Trophoblast cell (in vitro differentiated cells and primary cell): ENCODE results near the gene TAS2R5.
"Not testable (repeated sequence)": the region's sequence is repeated elsewhere in the genome, so short reads cannot be mapped to it uniquely, and the experiment has no call there.

Source experiments
- DNase-seq, 2 donors: peaks; one replicate each; pipeline ENCODE4 v3.0.0-alpha.2; 2016
- H2AFZ ChIP-seq: 2 replicates; pipeline ENCODE4 v1.6.1; 2013; ENCODE audit warnings: low read length, moderate library complexity, mild to moderate bottlenecking; ENCODE audit not compliant: insufficient read depth, poor library complexity
- H2AK5ac ChIP-seq: 2 replicates; pipeline ENCODE4 v1.6.1; 2013; ENCODE audit warnings: mild to moderate bottlenecking, low read length
- H2BK120ac ChIP-seq: 2 replicates; pipeline ENCODE4 v1.6.1; 2013; ENCODE audit warnings: low read length, mild to moderate bottlenecking, moderate library complexity; ENCODE audit not compliant: insufficient read depth, poor library complexity
- H2BK12ac ChIP-seq: 2 replicates; pipeline ENCODE4 v1.6.1; 2013; ENCODE audit warnings: mild to moderate bottlenecking, low read length, moderate library complexity
- H2BK5ac ChIP-seq: 2 replicates; pipeline ENCODE4 v1.6.1; 2013; ENCODE audit warnings: low read length, low read depth, moderate library complexity, mild to moderate bottlenecking; ENCODE audit not compliant: poor library complexity
- H3K14ac ChIP-seq: 2 replicates; pipeline ENCODE4 v1.6.1; 2013; ENCODE audit warnings: mild to moderate bottlenecking, low read length
- H3K18ac ChIP-seq: 2 replicates; pipeline ENCODE4 v1.6.1; 2013; ENCODE audit warnings: mild to moderate bottlenecking, low read length
- H3K23ac ChIP-seq: 2 replicates; pipeline ENCODE4 v1.6.1; 2013; ENCODE audit warnings: low read length
- H3K27ac ChIP-seq: 2 replicates; pipeline ENCODE4 v1.5.1; 2013; ENCODE audit warnings: low read depth, mild to moderate bottlenecking, inconsistent platforms, low read length, moderate library complexity
- H3K27me3 ChIP-seq: 2 replicates; pipeline ENCODE4 v1.6.1; 2013; ENCODE audit warnings: inconsistent platforms, mild to moderate bottlenecking, low read length, moderate library complexity; ENCODE audit not compliant: insufficient read depth
- H3K36me3 ChIP-seq, 2 experiments: 1 replicate in 1 of 2; 2 replicates in 1 of 2; pipeline ENCODE4 v1.6.1; 2013; ENCODE audit warnings: low read length in 2 of 2, mild to moderate bottlenecking in 2 of 2, moderate library complexity in 1 of 2; ENCODE audit not compliant: insufficient read depth in 2 of 2, control insufficient read depth in 1 of 2
- H3K4ac ChIP-seq: 2 replicates; pipeline ENCODE4 v1.6.1; 2013; ENCODE audit warnings: low read depth, mild to moderate bottlenecking, low read length, moderate library complexity
- H3K4me1 ChIP-seq, 2 experiments: 1 replicate in 1 of 2; 2 replicates in 1 of 2; pipeline ENCODE4 v1.6.1; 2013; ENCODE audit warnings: low read length in 2 of 2, mild to moderate bottlenecking in 2 of 2, moderate library complexity in 1 of 2; ENCODE audit not compliant: insufficient read depth in 2 of 2, control insufficient read depth in 1 of 2
- H3K4me2 ChIP-seq: 2 replicates; pipeline ENCODE4 v1.6.1; 2013; ENCODE audit warnings: inconsistent platforms, mild to moderate bottlenecking, low read length, moderate library complexity
- H3K4me3 ChIP-seq: 2 replicates; pipeline ENCODE4 v1.5.1; 2013; ENCODE audit warnings: mild to moderate bottlenecking, low read depth, low read length, inconsistent platforms
- H3K79me1 ChIP-seq: one replicate; pipeline ENCODE4 v1.6.1; 2013; ENCODE audit warnings: low read length
- H3K79me2 ChIP-seq: 2 replicates; pipeline ENCODE4 v1.6.1; 2013; ENCODE audit warnings: low read length, mild to moderate bottlenecking; ENCODE audit not compliant: control insufficient read depth, insufficient read depth, poor library complexity
- H3K9ac ChIP-seq: 2 replicates; pipeline ENCODE4 v1.6.1; 2013; ENCODE audit warnings: mild to moderate bottlenecking, low read length
- H3K9me3 ChIP-seq: 2 replicates; pipeline ENCODE4 v1.6.1; 2013; ENCODE audit warnings: low read depth, mild to moderate bottlenecking, control low read depth, inconsistent platforms, low read length; ENCODE audit not compliant: insufficient read depth
- H4K12ac ChIP-seq: 2 replicates; pipeline ENCODE4 v1.6.1; 2013; ENCODE audit warnings: low read depth, mild to moderate bottlenecking, low read length, moderate library complexity
- H4K8ac ChIP-seq: 2 replicates; pipeline ENCODE4 v1.6.1; 2013; ENCODE audit warnings: low read depth, mild to moderate bottlenecking, low read length, moderate library complexity
- H4K91ac ChIP-seq: one replicate; pipeline ENCODE4 v1.6.1; 2013; ENCODE audit warnings: low read depth, mild to moderate bottlenecking, low read length, moderate library complexity
- WGBS: extraction: QIAGEN DNeasy Blood & Tissue Kit; methylation state at CpG from one replicate; pipeline ENCODE4 v1.1.7; 2013; ENCODE audit warnings: missing lambda C conversion rate; ENCODE audit not compliant: insufficient read length, insufficient coverage; ENCODE audit errors: extremely low coverage; 5-methylcytosine and 5-hydroxymethylcytosine counted together

Gene TAS2R5

DNA sequence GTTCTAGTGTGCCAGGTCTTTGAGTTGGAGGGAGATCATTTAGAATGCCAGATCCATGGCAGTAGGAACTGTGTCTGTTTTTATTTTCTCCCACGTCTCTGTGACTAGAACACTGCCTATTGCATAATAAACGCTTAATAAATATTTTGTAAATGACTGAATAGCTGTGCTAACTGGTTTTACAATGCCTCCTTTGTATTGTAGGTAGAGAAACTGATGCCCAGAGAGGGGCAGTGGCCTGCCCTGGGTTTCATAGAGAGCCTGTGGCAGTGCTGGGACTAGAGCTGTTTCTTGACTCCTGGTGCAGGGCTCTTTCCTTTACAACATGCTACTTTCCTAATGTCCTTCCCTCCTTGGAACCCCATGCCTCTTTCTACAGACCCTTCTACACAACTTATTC, 2.5 kb downstream of the TAS2R5 start:
- H3K4me2 ChIP-seq, result no peak overlapping the region
- H4K91ac ChIP-seq, result no peak overlapping the region
- no peak overlapping the region for H3K14ac ChIP-seq
- H3K36me3 ChIP-seq, result peaks cover 11% of the 10 kb centered on the region in 2 experiments
- no peak overlapping the region for H3K4ac ChIP-seq
- H4K8ac ChIP-seq, result no peak overlapping the region
- H3K79me1 ChIP-seq, result no peaks in the 10 kb centered on the region
- no peak overlapping the region for H2AK5ac ChIP-seq
- no peak overlapping the region for H2BK12ac ChIP-seq
- no CpG with 5 or more reads among the region's 2 CpGs for WGBS
- peak in 1 of 2 donors; percentile 25 for DNase-seq
- H3K4me3 ChIP-seq, result no peak overlapping the region
- no peak overlapping the region for H2BK5ac ChIP-seq
- H3K27me3 ChIP-seq, result no peaks in the 10 kb centered on the region
- no peak overlapping the region for H3K9ac ChIP-seq
- no peaks in the 10 kb centered on the region for H3K9me3 ChIP-seq
- H4K12ac ChIP-seq, result no peak overlapping the region
- H3K18ac ChIP-seq, result no peak overlapping the region
- no peak overlapping the region for H2AFZ ChIP-seq
- H2BK120ac ChIP-seq, result no peak overlapping the region
- no peaks in the 10 kb centered on the region for H3K4me1 ChIP-seq
- H3K79me2 ChIP-seq, result no peaks in the 10 kb centered on the region
- no peak overlapping the region for H3K23ac ChIP-seq
- no peak overlapping the region for H3K27ac ChIP-seq

DNA sequence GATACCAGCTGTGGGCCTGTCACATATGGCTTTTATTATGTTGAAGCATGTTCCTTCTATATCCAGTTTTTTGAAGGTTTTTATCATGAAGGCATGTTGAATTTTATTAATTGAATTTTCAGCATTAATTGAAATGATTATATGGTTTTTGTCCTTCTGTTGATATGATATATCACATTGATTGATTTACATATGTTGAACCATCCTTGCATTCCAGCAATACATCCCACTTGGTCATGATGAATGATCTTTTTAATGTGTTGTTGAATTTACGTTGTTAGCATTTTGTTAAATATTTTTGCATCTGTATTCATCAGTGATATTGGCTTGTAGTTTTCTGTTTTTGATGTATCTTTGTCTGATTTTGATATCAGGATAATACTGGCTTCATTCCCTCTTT, 30.1 kb downstream of the TAS2R5 start:
- no peak overlapping the region for H3K9ac ChIP-seq
- no peaks in the 10 kb centered on the region for H3K36me3 ChIP-seq
- no peaks in the 10 kb centered on the region for H3K79me1 ChIP-seq
- H3K27me3 ChIP-seq, result no peaks in the 10 kb centered on the region
- no peak overlapping the region for H4K91ac ChIP-seq
- H3K4ac ChIP-seq, result no peak overlapping the region
- H3K14ac ChIP-seq, result no peak overlapping the region
- H2BK12ac ChIP-seq, result no peak overlapping the region
- H2BK5ac ChIP-seq, result no peak overlapping the region
- H2BK120ac ChIP-seq, result no peak overlapping the region
- H3K9me3 ChIP-seq, result no peaks in the 10 kb centered on the region
- no peak overlapping the region for H4K8ac ChIP-seq
- H4K12ac ChIP-seq, result no peak overlapping the region
- H3K4me3 ChIP-seq, result no peak overlapping the region
- peak in 1 of 2 donors; percentile 1 for DNase-seq
- H2AK5ac ChIP-seq, result no peak overlapping the region
- WGBS, result no CpG with 5 or more reads among the region's 1 CpG
- no peak overlapping the region for H2AFZ ChIP-seq
- H3K4me1 ChIP-seq, result no peaks in the 10 kb centered on the region
- H3K4me2 ChIP-seq, result no peak overlapping the region
- no peak overlapping the region for H3K27ac ChIP-seq
- H3K18ac ChIP-seq, result no peak overlapping the region
- H3K23ac ChIP-seq, result no peak overlapping the region
- no peaks in the 10 kb centered on the region for H3K79me2 ChIP-seq

DNA sequence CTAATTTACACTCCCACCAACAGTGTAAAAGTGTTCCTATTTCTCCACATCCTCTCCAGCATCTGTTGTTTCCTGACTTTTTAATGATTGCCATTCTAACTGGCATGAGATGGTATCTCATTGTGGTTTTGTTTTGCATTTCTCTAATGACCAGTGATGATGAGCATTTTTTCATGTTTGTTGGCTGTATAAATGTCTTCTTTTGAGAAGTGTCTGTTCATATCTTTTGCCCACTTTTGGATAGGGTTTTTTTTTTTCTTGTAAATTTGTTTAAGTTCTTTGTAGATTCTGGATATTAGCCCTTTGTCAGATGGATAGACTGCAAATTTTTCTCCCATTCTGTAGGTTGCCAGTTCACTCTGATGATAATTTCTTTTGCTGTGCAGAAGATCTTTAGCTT, 32.4 kb downstream of the TAS2R5 start:
- H3K23ac ChIP-seq, H2BK12ac ChIP-seq, H3K4ac ChIP-seq, H2AK5ac ChIP-seq, H3K14ac ChIP-seq, H3K4me2 ChIP-seq, H3K79me2 ChIP-seq, H3K9me3 ChIP-seq, H3K4me3 ChIP-seq, H3K27me3 ChIP-seq, H2BK120ac ChIP-seq, H2BK5ac ChIP-seq, H3K4me1 ChIP-seq, H3K18ac ChIP-seq, DNase-seq, H4K91ac ChIP-seq, H3K9ac ChIP-seq, H2AFZ ChIP-seq, H3K79me1 ChIP-seq, H3K36me3 ChIP-seq, H4K8ac ChIP-seq, H4K12ac ChIP-seq, H3K27ac ChIP-seq: not testable (repeated sequence)

DNA sequence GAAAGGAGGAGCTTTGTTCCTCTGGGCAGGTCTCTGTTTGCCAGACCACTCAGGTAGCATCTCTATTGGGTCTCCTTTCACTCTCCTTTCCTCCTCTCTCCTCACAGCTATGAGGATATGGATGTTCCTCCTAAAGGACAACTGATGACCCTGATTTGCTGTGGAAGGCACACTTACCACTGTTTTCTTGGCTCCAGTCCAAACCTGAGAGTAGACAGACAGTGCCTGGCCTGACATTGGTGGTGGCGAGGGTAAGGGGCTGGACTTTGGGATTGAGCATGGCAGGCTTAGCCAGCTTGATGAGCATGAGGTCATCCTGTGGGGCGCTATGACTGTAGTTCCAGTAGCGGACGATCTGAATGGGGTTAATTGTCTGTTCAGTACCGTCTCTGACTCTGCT, 47.7 kb downstream of the TAS2R5 start:
- no peak overlapping the region for H3K4me2 ChIP-seq
- H3K27me3 ChIP-seq, result no peaks in the 10 kb centered on the region
- no peak overlapping the region for H3K4me3 ChIP-seq
- no peak overlapping the region for H2BK120ac ChIP-seq
- no peak overlapping the region for H2AFZ ChIP-seq
- DNase-seq, result no peak
- no peaks in the 10 kb centered on the region for H3K79me2 ChIP-seq
- no peak overlapping the region for H3K14ac ChIP-seq
- WGBS, result no CpG with 5 or more reads among the region's 5 CpGs
- no peaks in the 10 kb centered on the region for H3K9me3 ChIP-seq
- H3K79me1 ChIP-seq, result no peaks in the 10 kb centered on the region
- H2BK12ac ChIP-seq, result no peak overlapping the region
- H2AK5ac ChIP-seq, result no peak overlapping the region
- H3K23ac ChIP-seq, result no peak overlapping the region
- H4K91ac ChIP-seq, result no peak overlapping the region
- H3K4me1 ChIP-seq, result no peaks in the 10 kb centered on the region
- H4K8ac ChIP-seq, result no peak overlapping the region
- H3K4ac ChIP-seq, result no peak overlapping the region
- no peaks in the 10 kb centered on the region for H3K36me3 ChIP-seq
- H2BK5ac ChIP-seq, result no peak overlapping the region
- no peak overlapping the region for H3K9ac ChIP-seq
- no peak overlapping the region for H3K27ac ChIP-seq
- no peak overlapping the region for H4K12ac ChIP-seq
- H3K18ac ChIP-seq, result no peak overlapping the region
